Limb (tissue), 2 donors: Measurements from ENCODE around the gene FUT6.
A peak's percentile ranks its signal among the peaks of the same experiment; 100 is the strongest.

Experiments used
- DNase-seq, 2 donors: peaks; one replicate each; pipeline ENCODE4 v3.0.0-alpha.2; 2016; ENCODE audit errors: extremely low spot score in 2 of 2

The FUT6 gene

DNA sequence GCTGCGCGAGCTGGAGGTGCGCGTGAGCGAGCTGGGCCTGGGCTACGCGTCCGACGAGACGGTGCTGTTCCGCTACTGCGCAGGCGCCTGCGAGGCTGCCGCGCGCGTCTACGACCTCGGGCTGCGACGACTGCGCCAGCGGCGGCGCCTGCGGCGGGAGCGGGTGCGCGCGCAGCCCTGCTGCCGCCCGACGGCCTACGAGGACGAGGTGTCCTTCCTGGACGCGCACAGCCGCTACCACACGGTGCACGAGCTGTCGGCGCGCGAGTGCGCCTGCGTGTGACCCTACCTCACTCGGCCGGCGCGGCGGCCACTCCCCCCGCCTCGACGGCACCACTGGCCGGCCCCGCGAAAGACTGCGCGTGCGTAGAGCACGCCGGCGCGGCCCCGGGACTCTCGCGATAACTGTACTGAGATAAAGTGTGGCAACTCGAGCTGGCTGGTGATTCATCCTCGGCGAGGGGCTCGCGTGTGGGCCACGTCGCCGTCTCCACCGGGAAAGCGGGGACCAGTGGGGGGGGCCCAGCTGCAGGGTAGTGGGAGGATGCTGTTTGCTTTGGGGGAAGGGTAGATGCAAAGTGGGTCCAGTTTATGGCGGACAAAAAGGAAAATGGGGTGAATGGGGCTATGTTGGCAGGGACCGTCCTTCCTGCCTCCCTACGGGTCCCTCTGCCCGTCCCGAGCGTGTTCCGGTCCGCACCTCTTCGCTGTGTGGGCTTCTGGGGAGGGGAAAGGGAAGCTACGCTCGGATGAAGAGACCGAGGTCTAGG lies 11.4 kb downstream of the FUT6 start:
- peak; percentile 94 to 98 for DNase-seq

DNA sequence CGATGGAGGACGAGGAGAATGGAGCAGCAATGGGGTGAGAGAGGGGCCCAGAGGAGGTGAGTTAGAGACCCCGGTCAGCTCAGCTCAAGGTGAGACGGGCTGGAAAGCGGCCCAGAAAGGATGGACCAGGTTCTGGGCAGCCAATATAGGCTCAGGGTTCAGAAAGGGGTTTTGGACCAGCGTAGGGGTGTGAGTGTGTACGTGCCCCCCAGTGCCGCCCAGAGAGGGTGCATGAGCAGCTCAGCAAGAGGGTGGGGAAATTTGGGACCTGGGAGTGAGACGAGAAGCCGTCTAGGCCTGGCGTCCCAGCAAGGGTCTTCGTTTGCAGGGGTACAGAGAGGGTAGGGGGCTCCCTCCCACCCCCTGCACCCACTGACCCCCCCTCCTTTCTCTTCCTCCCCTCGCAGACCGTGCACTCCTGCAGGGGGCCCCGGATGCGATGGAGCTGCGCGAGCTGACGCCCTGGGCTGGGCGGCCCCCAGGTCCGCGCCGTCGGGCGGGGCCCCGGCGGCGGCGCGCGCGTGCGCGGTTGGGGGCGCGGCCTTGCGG lies 12.1 kb downstream of the FUT6 start:
- no peak for DNase-seq

DNA sequence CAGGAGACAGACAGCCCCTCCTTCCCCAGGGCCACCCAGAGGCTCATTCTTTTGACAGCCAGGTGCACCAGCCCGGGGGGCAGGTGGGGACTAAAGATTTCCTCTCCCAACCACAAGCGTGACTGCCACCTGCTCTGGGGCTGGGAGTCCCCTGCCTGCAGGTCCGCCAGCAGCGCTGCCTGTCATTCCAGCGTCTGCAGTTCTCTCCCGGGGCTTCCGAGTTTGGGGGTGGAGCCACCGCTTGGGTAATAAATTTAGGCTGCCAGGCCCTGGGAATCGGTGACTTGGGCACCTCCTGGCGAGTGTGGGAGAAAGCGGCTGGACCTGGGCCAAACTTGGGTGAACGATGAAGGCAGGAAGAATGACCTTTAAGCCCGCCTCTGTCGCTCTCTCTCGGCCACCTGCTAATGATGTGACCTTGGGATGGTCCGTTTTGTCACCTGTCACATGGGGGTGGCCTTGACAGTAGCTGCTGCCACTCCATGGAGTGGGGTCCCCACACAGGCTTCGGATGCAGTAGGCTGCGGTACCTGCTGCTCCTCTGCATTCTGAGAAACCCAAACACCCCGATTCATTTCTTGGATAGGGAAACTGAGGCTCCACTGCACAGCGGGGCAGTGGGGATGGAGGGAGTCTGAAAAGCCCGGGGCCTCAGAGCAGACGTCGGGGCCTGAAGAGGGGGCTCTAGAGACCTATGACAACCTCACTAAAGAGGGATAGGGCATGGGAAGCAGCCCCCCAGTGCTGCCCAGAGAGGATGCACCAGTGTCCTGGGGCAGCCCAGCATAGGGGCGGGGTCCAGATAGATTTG lies 12.8 kb downstream of the FUT6 start:
- DNase-seq = peak in 1 of 2 donors; percentile 71

DNA sequence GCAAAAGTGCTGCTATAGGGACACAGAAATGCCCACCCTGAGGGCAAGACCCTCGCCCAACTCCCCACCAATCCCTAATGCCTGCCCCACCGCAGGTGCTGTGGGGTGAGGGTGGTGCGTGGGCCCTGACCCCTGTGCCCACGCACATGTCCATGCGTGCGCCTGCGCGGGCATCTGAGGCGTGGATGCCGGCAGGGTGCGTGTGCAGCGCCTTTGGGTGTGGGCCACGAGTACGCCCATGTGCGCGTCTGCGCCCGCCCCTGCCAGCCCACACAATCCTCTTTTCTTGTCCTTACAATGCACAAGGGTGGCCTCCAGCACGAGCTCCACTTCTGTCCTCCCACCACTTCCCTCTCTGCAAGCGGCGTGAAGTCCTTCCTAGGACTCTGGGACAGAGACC lies 14.3 kb downstream of the FUT6 start:
- no peak for DNase-seq

DNA sequence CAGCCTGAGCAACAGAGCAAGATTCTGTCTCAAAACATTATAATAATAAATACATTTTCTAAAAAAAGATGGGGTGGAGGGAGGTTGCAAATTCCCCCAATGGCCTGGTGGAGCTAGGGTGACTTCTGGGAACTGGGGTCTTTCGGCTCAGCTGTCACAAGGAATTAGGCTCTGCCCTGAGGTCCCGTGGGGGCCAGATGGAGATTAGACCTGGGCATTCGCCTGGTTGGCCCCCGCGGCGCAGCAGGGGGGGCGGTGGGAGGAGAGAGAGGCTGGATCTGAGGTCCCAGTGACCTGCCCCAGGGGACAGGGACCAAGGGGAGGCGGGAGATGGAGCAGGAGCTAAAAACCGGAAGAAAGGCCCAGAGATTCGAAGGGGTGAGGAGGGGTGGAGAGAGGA lies 14.8 kb downstream of the FUT6 start:
- no peak for DNase-seq

DNA sequence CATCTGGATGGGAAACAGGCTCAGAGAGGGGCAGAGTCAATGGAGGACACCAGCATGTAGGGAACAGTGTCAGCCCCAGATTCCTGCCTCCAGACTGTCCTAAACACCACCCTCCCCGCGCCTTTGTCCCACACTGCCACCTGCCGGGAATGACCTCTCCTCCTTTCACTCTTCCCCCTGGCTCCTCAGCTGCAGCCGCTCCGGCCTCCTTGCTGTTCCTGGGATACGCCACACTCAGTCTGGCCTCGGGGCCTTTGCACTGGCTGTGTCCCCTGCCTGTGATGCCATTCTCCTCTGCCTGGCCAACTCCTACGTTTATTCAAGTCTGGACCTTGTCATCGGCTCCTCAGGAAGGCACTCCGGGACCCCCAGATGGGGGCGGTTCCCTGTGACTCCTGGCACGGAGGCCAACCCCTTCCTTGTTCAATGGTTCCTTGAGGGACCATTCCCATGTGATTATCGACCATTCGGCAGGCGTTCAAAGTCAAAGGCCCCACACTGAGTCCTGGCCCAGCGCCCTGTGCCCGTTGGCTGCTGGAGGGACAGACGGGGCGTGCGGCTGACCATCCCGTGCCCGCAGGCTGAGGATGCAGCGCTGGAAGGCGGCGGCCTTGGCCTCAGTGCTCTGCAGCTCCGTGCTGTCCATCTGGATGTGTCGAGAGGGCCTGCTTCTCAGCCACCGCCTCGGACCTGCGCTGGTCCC lies 15.8 kb downstream of the FUT6 start:
- no peak for DNase-seq

DNA sequence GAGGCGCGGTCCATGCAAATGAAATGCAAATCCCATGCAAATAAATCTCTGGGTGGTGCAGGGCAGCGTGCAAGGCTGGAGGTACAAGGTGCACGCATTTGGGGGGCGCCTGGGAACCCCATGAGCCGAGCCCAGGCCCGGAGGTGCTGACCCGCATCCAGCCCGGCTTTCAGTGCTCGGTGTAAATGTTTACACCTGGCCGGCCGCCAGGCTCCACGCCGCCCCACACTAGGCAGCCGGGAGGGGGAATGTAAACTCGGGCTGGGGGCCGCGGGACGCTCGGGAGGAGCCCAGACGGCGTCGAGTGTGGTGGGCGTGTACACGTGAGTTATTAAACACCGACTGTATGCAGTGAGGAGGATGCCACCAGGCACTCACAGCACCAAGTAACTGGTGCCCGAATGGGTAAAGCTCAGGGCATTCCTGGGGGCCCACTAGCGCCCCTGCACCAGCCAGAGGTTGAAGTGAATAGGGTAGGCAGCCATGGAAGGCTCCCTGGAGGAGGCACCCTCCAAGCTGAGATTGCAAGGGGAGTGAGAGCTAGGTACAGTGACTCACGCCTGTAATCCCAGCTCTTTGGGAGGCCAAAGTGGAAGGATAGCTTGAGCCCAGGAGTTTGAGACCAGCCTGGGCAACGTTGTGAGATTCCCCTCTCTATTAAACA lies 17.2 kb downstream of the FUT6 start:
- DNase-seq = no peak

DNA sequence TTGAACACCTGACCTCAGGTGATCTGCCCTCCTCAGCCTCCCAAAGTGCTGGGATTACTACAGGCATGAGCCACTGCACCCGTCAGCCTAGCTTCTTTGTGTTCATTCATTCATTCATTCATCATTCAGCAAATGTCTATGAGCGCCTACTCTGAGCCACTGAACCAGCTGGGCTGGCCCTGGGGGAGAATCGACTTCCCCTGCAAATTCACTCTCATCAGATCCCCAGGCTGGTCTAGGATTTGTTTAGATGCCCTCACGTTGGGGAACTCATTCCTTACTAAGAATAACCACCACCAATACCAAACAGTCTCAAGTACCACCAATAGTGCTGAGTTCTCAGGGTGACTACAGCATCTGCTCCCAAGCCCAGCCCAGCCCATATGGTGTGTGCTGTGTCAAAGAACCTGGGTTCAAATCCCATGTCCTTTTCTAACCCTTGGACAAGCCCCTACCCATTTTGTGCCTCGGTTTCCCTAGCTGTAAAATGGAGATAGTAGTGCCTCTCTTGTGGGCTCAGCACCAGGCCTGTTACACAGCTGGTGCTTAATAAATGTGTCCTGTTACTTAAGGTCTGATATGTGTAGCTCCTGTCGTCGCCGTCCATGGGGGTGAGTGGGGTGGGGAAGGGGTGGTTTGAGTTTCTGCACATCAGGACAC lies 17.9 kb downstream of the FUT6 start:
- no peak for DNase-seq

DNA sequence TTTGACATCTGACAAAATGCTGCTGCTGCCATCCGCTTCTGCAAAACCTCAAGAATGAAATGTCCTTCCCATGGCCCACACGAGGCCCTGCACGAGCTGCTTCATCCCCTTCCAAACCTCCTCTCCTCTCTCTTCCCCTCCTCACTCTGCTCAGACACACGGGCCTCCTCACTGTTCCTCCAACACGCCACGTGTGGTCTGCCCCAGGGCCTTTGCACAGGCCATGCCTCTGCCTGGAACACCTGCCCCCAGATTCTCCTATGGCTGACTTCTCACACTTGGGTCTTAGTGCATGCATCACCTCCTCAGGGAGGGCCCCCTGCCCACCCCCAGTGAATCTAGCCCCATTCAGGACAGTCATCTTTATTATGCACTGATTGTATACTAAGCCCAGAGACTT lies 18.7 kb downstream of the FUT6 start:
- no peak for DNase-seq

DNA sequence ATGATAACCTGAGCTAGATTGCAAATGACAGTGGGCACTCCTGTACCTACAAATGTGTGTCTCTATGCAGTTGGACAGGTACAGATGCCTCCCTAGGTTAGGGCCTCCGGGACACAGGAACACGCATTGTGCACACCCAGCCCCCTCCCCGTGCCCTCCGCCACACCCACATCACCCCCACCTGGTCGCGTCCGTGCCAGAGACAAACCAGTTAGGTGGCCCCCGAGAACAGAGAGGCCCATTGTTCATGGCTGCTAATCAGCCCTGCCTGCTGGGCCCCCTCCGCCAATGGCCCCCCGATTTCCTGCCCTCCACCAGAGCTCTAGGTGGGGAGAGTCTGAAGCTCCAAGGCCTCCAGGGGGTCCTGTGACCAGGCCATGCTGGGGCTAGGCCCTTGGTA lies 20.9 kb downstream of the FUT6 start:
- DNase-seq = no peak

DNA sequence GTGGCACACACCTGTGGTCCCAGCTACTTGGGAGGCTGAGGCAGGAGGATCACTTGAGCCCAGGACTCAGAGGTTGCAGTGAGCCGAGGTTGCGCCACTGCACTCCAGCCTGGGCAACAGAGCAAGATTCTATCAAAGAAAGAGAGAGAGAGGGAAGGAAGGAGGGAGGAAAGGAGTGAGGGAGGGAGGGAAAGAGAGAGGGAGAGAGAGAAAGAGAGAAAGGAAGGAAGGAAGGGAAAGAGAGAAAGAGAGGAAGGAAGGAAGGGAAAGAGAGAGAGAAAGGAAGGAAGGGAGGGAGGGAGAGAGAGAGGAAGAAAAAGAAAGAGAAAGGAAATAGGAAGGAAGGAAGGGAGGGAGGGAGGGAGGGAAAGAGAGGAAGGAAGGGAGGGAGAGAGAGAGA lies 22.3 kb downstream of the FUT6 start:
- no peak for DNase-seq

DNA sequence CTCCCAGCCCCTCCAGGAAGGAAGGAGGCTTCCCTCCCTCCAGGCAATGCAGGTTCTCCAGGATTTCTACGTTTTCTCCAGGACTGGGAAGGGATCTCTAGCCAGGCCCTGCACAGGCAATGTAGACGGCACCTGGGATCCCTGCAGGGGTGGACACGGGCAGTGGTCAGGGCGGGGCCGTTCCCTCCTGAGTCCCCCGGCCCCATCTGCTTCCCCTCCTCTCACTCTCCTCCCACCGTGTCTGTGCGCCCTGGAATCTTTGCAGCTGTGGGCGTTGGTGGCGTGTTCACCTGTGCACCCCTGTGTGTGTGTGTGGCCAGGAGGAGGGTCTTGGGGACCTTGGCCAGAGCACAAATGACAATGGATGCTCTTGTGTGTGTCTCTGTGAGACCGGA lies 24.7 kb downstream of the FUT6 start:
- DNase-seq = no peak

DNA sequence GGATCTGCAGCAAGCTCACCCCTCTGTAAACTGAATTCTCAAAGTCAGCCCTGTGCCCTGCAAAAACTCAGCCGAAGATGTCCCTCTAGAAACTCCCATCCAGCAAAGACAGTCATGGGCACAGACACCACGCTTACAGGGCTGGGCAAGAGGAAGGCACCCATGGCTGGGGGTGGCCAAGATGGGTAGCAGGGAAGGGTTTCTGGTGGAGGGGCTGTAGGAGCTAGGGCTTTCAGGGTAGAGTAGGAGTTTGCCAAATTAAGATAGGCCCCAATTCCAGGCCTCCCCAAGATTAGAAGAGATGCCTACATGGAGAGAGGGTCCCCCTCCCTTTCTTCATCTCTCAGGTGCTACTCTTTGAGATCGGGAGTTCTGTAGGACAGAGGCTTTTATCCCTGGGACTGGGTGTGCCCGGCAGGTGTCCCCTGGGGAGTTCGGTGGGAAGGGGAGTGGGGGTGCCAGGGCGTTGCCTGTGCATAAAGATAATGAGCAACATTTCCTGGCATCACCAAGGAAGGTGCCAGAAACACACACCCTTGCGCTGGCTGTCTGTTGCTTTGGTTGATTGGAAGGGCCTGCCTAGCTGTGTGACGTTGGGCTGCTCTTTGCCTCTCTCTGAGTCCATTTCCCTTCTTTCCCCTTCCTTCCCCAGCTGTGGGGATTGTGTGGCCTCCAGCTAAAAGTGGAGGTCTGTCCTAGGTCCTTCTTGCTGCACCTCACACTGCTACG lies 25.2 kb downstream of the FUT6 start:
- no peak for DNase-seq

DNA sequence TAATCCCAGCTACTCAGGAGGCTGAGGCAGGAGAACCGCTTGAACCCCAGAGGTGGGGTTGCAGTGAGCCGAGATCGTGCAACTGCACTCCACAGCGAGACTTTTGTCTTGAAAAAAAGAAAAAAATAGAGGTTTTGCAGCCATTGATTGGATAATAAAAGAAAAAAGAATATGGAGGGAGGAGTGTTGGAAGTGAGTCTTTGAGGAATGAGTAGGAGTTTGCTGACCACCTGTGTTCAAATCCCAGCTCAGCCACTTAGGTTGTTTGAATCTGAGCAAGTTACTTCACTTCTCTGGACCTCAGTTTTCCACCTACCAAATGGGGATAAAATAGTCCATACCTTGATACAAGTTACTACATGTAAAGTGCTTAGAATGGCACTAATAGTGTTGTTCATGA lies 28.4 kb downstream of the FUT6 start:
- no peak for DNase-seq

DNA sequence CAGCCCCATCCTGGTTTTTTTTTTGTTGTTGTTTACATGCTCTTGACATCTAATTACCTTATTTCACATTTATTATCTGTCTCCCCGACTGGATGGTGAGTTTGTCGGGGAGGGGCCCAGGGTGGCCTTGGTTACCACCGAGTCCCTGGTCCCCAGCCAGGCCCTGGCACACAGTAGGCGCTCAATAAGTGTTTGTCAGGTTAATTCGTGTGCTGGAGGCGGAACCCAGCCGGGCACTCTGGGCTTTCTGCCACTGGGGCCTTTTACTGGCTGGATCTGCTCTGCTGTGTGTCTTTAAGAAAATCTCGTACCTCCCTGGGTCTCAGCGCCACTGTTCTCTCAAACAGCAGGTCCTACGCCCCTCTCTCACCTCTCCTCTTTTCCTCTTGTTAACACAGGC lies 30.0 kb downstream of the FUT6 start:
- no peak for DNase-seq

DNA sequence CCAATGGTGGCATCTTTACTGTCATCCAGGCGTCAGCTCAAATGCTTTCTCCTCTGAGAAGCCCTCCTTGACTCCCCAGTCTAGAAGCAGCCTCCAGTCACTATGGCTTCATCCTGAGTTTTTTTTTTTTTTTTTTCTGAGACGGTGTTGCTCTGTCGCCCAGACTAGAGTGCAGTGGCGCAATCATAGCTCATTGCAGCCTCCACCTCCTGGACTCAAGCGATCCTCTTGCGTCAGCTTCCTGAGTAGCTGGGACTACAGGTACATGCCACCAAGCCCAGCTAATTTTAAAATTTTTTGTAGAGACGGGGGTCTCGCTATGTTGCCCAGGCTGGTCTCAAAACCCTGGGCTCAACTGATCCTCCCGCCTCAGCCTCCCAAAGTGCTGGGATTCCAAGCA lies 30.4 kb downstream of the FUT6 start:
- no peak for DNase-seq

DNA sequence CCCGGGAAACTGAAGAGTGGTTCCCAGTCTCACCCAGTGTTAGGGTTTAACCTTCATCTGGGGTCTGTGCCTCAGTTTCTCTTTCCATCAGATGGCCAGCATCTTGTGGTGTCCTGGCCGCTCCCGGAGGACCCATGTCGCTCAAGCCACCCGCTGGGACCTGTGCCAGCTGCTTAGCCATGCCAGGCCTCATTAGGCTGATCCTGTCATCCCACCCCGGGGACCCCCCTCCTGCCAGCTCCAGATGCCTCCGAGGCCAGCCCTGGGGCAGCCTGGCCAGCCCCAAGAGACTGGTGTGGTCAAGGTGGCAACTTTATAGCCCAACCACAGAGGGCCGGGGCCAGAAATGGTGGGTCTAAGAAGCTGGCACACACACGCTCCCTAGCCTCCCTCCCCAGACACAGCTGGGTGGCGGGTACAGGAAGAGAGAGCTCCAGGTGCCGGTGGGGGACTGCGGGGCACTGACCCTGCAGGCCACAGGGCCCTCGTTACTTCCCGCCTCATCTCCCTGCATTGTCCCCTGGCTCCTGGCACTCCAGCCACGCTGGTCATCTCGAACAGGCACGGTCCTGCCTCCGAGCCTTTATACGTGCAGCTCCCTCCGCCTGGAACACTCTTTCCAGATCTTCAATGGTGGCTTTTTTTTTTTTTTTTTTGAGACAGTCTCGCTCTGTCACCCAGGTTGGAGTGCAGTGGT lies 31.2 kb downstream of the FUT6 start:
- no peak for DNase-seq

DNA sequence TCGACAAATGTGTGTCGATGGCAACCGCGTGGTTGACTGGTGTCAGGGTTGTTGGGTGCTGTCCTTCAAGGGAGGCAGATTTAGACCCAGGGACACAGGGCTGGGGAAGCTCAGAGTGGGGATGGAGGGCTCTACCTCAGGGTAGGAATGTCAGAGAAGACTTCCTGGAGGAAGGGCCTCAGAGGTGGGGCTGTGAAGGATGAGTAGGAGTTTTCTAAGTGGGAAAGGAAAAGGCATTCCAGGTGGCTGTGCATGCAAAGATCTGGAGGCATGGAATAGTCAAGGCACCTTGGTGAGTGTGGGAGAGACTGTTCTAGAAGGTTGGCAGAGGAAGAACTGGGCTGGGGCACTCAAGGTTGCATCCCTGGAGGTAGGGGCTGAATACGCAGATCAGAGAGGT lies 32.6 kb downstream of the FUT6 start:
- DNase-seq = no peak

DNA sequence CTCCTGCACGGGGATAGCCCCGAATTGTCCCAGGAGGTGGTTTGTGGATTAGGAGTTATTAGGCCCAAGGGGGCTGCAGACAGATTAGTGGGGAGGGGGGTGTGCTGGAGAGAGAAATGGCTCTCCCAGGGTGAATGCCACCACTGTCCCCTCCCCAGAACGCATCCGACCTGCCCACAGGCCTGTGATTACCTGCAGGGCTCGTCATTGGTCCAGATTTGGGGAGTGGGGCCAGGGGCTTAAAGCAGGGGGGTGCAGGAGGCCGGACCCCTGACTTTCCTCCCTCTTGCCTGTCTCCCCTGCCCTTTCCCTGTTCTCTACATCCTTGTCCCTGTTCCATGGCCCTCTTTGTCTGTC lies 33.4 kb downstream of the FUT6 start:
- no peak for DNase-seq
